ENCODE results near the gene ZNF526. TPM values are rescaled to one million over a fixed set of nuclear protein-coding genes. Genes with fewer than 3 reads are reported as not detected.
A peak's percentile ranks its signal among the peaks of the same experiment; 100 is the strongest.

Gene ZNF526
- total and polyA plus RNA-seq, 12 donors, result 2.0 to 12.5 (median 6.2) TPM

DNA sequence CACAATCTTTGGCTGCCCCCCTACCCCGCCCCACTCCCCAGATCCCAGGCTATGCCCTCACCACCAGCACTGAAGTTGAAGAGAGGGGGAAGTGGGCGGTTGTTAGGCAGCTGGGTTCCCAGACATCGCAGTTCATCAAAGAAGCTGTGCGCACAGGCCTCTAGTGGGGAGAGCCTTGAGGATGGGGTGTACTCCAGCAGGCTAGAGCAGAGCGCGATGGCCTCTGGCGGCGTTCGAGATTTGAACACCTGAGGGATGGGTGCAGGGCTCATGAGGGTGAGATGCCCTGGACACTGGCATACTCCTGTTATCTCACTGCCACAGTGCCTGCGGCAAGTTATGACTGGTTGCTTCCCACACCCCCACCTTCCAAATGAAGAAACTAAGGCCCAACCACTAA, 12.3 kb downstream of the ZNF526 start:
- Histone ChIP-seq H3K4me1 (replicated peaks in 1 of 2) (peaks cover 6 to 11% of the 10 kb centered on the region in 2 donors), H3K27ac (no peak overlapping the region), H3K9me3 (replicated peaks in 1 of 3) (no peaks in the 10 kb centered on the region), H3K27me3 (no peaks in the 10 kb centered on the region), H3K36me3 (replicated peaks in 1 of 2) (peaks cover 0 to 86% of the 10 kb centered on the region in 2 donors), H3K4me3 (no peak overlapping the region)
- 93 to 100% (median 95%) methylated on average over 10 of the region's 10 CpGs for WGBS, 4 donors
- DNase-seq, result no peak
- TF ChIP-seq, protein P1, sequence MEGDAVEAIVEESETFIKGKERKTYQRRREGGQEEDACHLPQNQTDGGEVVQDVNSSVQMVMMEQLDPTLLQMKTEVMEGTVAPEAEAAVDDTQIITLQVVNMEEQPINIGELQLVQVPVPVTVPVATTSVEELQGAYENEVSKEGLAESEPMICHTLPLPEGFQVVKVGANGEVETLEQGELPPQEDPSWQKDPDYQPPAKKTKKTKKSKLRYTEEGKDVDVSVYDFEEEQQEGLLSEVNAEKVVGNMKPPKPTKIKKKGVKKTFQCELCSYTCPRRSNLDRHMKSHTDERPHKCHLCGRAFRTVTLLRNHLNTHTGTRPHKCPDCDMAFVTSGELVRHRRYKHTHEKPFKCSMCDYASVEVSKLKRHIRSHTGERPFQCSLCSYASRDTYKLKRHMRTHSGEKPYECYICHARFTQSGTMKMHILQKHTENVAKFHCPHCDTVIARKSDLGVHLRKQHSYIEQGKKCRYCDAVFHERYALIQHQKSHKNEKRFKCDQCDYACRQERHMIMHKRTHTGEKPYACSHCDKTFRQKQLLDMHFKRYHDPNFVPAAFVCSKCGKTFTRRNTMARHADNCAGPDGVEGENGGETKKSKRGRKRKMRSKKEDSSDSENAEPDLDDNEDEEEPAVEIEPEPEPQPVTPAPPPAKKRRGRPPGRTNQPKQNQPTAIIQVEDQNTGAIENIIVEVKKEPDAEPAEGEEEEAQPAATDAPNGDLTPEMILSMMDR (IDR thresholded peaks at IDR 0.05), result no peak
- no peak for TF ChIP-seq POLR2A (IDR thresholded peaks at IDR 0.05)
- intact Hi-C loops (cut with DNase I), result loop anchor here in 1 of 2 donors (10.0 kb wide), 1 partner anchor 98 kb away; the partner anchor contains the start of gene POU2F2

- Histone ChIP-seq H3K4me1 (replicated peaks in 1 of 2) (peaks cover 6 to 11% of the 10 kb centered on the region in 2 donors), H3K27me3 (no peaks in the 10 kb centered on the region), H3K27ac (peak overlapping the region in 1 of 5 donors; percentile 61), H3K4me3 (no peak overlapping the region), H3K36me3 (replicated peaks in 1 of 2) (peaks cover 0 to 79% of the 10 kb centered on the region in 2 donors), H3K9me3 (replicated peaks in 1 of 3) (no peaks in the 10 kb centered on the region)
- DNase-seq, result no peak
- WGBS, 4 donors, result 73 to 81% (median 74%) methylated on average over 2 to 7 of the region's 7 CpGs
- TF ChIP-seq, protein P1 (IDR thresholded peaks at IDR 0.05), result no peak
- TF ChIP-seq POLR2A (IDR thresholded peaks at IDR 0.05), result no peak
- intact Hi-C loops (cut with DNase I), result loop anchor here in 1 of 2 donors (10.0 kb wide), 1 partner anchor 98 kb away; the partner anchor contains the start of gene POU2F2
Observed at GRCh38 chr19:42233106-42233505, 13.0 kb downstream of the ZNF526 start.

- H3K36me3 ChIP-seq (replicated peaks in 1 of 2), result peaks cover 0 to 78% of the 10 kb centered on the region in 2 donors
Observed at GRCh38 chr19:42233678-42234292, 13.7 kb downstream of the ZNF526 start.

GRCh38 chr19:42234364-42234763, 14.3 kb downstream of the ZNF526 start:
- no peak for DNase-seq
- Histone ChIP-seq H3K9me3 (replicated peaks in 1 of 3) (no peaks in the 10 kb centered on the region), H3K4me1 (replicated peaks in 1 of 2) (peaks cover 6 to 11% of the 10 kb centered on the region in 2 donors), H3K36me3 (replicated peaks in 1 of 2) (peaks cover 0 to 74% of the 10 kb centered on the region in 2 donors), H3K27me3 (no peaks in the 10 kb centered on the region), H3K4me3 (no peak overlapping the region), H3K27ac (no peak overlapping the region)
- TF ChIP-seq, protein P1 (IDR thresholded peaks at IDR 0.05), result no peak
- TF ChIP-seq POLR2A (IDR thresholded peaks at IDR 0.05), result no peak
- 92 to 94% (median 93%) methylated on average over 5 to 11 of the region's 11 CpGs for WGBS, 4 donors
- intact Hi-C loops (cut with DNase I), result loop anchor here in 1 of 2 donors (10.0 kb wide), 1 partner anchor 100 kb away; the partner anchor contains the start of gene POU2F2

More at GRCh38 chr19:42233678-42234292, 13.7 kb downstream of the ZNF526 start:
- intact Hi-C loops (cut with DNase I), result loop anchor here in 1 of 2 donors (10.0 kb wide), 1 partner anchor 99 kb away; the partner anchor contains the start of gene POU2F2
- DNase-seq, result no peak
- H3K27me3 ChIP-seq, result no peaks in the 10 kb centered on the region
- no peak for TF ChIP-seq POLR2A (IDR thresholded peaks at IDR 0.05)
- TF ChIP-seq, protein P1 (IDR thresholded peaks at IDR 0.05), result no peak
- peaks cover 6 to 11% of the 10 kb centered on the region in 2 donors for H3K4me1 ChIP-seq (replicated peaks in 1 of 2)
- WGBS, 4 donors, result 52 to 68% (median 60%) methylated on average over 5 to 6 of the region's 6 CpGs
- peak overlapping the region in 1 of 5 donors; percentile 61 for H3K27ac ChIP-seq
- no peaks in the 10 kb centered on the region for H3K9me3 ChIP-seq (replicated peaks in 1 of 3)
- no peak overlapping the region for H3K4me3 ChIP-seq

Data from adrenal gland (tissue), 12 donors.